ENCODE results near the gene ATP6V0A1. TPM values are rescaled to one million over a fixed set of nuclear protein-coding genes. Genes with fewer than 3 reads are reported as not detected.
"Not testable (repeated sequence)": the region's sequence is repeated elsewhere in the genome, so short reads cannot be mapped to it uniquely, and the experiment has no call there.

The ATP6V0A1 gene
- total and polyA plus RNA-seq, 8 donors = 22.8 to 55.9 (median 33.2) TPM

DNA sequence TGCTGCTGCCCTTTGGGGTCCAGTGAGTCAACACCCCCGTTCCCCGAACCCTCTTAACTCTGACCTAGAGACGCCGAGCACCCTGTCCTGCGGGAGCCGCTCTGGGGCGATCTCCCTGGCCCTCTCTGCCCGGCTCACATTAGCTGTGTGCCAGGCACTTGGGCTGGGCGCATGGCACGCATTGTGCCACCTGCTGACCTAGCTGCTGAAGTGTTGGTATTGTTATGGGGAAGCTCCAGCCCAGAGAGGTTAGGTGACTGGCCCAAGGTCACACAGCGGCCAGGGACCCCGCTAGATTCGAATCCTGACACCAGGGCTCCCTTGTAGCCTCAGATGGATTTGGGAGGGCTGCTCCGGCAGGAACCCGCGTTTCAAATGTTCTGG lies 95.2 kb downstream of the ATP6V0A1 start:
- H3K4me1 ChIP-seq = peaks cover 0 to 6% (median 0%) of the 10 kb centered on the region in 3 donors
- DNase-seq (peak in 2 of 6 donors; percentile 41 to 76), FAIRE-seq (no peak), ATAC-seq (peak; percentile 35 to 52 (median 44))
- no peaks in the 10 kb centered on the region for H3K36me3 ChIP-seq
- H3K27me3 ChIP-seq = no peaks in the 10 kb centered on the region
- WGBS, 2 donors = 28 to 30% methylated on average over 16 of the region's 16 CpGs
- peak overlapping the region; percentile 35 to 77 (median 74) for H3K4me3 ChIP-seq
- peak overlapping the region in 3 of 4 donors; percentile 80 to 85 (median 83) for H3K27ac ChIP-seq
- H3K9me3 ChIP-seq = no peaks in the 10 kb centered on the region
- intact Hi-C loops (cut with DNase I) = no loop called here
- no peak for TF ChIP-seq CTCF (IDR thresholded peaks at IDR 0.05)

DNA sequence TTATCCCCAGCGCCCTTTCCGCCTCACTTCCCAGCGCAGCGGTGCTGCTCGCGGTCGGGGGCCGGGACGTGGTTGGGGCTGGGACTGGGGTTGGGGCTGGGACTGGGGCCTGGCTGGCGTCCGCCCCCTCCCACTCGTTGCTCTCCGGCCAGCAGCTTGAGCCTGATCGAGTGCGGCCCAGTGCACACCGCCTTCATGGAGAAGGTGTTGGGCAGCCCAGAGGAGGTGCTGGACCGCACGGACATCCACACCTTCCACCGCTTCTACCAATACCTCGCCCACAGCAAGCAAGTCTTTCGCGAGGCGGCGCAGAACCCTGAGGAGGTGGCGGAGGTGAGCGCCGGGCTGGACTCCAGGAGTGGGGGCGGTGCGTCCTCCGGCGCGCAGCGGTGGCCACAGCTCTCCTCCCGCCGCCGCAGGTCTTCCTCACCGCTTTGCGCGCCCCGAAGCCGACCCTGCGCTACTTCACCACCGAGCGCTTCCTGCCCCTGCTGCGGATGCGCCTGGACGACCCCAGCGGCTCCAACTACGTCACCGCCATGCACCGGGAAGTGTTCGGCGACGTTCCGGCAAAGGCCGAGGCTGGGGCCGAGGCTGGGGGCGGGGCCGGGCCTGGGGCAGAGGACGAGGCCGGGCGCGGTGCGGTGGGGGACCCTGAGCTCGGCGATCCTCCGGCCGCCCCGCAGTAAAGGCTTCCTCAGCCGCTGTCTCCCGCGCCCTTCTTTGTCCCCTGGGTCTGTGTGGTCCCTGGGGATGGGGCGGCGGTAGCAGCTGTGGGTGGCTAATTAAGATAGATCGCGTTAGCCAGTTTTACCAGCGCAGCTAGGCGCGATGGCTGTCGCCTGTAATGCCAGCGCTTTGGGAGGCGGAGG lies 95.8 kb downstream of the ATP6V0A1 start:
- no peaks in the 10 kb centered on the region for H3K36me3 ChIP-seq
- peak overlapping the region; percentile 80 to 87 (median 84) for H3K27ac ChIP-seq
- intact Hi-C loops (cut with DNase I) = no loop called here
- TF ChIP-seq CTCF (IDR thresholded peaks at IDR 0.05) = no peak
- no peaks in the 10 kb centered on the region for H3K27me3 ChIP-seq
- ATAC-seq = peak; percentile 92 to 96 (median 95)
- H3K9me3 ChIP-seq = no peaks in the 10 kb centered on the region
- H3K4me3 ChIP-seq = peak overlapping the region; percentile 35 to 77 (median 74)
- peak; percentile 81 to 93 (median 88) for DNase-seq
- H3K4me1 ChIP-seq = peaks cover 0 to 6% (median 0%) of the 10 kb centered on the region in 3 donors
- no peak for FAIRE-seq
- WGBS, 2 donors = 1% methylated on average over 62 to 82 of the region's 82 CpGs

GRCh38 chr17:42555122-42555622 lies 96.5 kb downstream of the ATP6V0A1 start:
- Histone ChIP-seq H3K36me3 (no peaks in the 10 kb centered on the region), H3K9me3 (no peaks in the 10 kb centered on the region), H3K27me3 (no peaks in the 10 kb centered on the region), H3K27ac (peak overlapping the region; percentile 80 to 87 (median 84)), H3K4me1 (peaks cover 0 to 6% (median 0%) of the 10 kb centered on the region in 3 donors), H3K4me3 (peak overlapping the region; percentile 35 to 77 (median 74))
- intact Hi-C loops (cut with DNase I) = no loop called here
- DNase-seq = no peak
- ATAC-seq = peak in 2 of 4 donors; percentile 2 to 3
- WGBS, 2 donors = 25 to 27% methylated on average over 4 of the region's 4 CpGs
- FAIRE-seq = no peak
- TF ChIP-seq CTCF (IDR thresholded peaks at IDR 0.05) = no peak

GRCh38 chr17:42555961-42556617 lies 97.4 kb downstream of the ATP6V0A1 start:
- FAIRE-seq; DNase-seq; H3K27me3 ChIP-seq; intact Hi-C loops (cut with DNase I); H3K4me1 ChIP-seq; H3K36me3 ChIP-seq; ATAC-seq; H3K4me3 ChIP-seq; H3K9me3 ChIP-seq: not testable (repeated sequence)
- H3K27ac ChIP-seq = peak overlapping the region in 1 of 4 donors; percentile 80
- 68 to 78% methylated on average over 5 of the region's 5 CpGs for WGBS, 2 donors

DNA sequence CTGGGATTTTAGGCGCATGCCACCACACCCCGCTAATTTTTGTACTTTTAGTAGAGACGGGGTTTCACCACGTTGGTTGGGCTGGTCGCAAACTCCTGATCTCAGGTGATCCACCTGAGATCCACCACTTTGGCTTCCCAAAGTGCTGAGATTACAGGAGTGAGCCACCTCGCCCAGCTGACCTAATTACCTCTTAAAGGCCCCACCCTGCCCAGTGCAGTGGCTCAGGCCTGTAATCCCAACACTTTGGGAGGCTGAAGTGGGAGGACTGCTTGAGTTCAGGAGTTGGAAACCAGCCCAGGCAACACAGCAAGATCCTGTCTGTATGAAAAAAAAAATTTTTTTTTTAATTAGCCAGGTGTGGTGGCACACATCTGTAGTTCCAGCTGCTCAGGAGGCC lies 100.4 kb downstream of the ATP6V0A1 start:
- H3K36me3 ChIP-seq = no peaks in the 10 kb centered on the region

More for the DNA sequence above, 100.4 kb downstream of the ATP6V0A1 start:
- DNase-seq (no peak), FAIRE-seq (no peak), ATAC-seq (no peak)
- intact Hi-C loops (cut with DNase I) = no loop called here
- Histone ChIP-seq H3K27me3 (no peaks in the 10 kb centered on the region), H3K27ac (no peak overlapping the region), H3K9me3 (no peaks in the 10 kb centered on the region), H3K4me1 (peaks cover 0 to 20% (median 8%) of the 10 kb centered on the region in 3 donors), H3K4me3 (no peak overlapping the region)
- TF ChIP-seq CTCF (IDR thresholded peaks at IDR 0.05) = no peak
- WGBS, 2 donors = 78 to 85% methylated on average over 6 of the region's 6 CpGs

Measured in pancreas (tissue), 10 donors.